ENCODE results near the gene HEXIM2. TPM values are rescaled to one million over a fixed set of nuclear protein-coding genes. Genes with fewer than 3 reads are reported as not detected.

HEXIM2 gene
- total and polyA plus RNA-seq, 2 of the 13 experiments (the other 11 are each of a cell fraction or from before 2014, with no cell fraction given), result 27.1 to 32.4 TPM

DNA sequence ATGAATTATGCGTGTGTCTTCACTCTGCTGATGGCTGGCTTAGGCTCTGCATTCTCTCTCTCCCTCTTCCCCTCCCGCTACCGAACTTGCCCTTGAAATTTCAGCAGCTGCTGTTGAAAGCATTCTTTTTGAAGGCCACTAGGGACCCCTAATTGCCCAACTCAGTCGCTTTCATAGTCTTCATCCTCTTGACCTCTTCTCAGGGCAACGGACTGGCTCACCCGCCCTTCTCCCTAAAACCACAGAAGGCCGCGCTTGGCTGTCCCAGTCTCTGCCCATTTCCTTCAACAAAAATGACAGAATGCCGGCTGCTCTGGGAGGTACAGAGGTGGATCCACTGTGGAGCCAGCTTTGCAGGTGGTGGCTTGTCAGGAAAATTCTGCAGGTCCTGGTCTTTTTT, 39.0 kb downstream of the HEXIM2 start (continued):
- no peak for TF ChIP-seq CBX1 (IDR thresholded peaks at IDR 0.05; ENCODE audit: low read depth)
- TF ChIP-seq, protein P1, sequence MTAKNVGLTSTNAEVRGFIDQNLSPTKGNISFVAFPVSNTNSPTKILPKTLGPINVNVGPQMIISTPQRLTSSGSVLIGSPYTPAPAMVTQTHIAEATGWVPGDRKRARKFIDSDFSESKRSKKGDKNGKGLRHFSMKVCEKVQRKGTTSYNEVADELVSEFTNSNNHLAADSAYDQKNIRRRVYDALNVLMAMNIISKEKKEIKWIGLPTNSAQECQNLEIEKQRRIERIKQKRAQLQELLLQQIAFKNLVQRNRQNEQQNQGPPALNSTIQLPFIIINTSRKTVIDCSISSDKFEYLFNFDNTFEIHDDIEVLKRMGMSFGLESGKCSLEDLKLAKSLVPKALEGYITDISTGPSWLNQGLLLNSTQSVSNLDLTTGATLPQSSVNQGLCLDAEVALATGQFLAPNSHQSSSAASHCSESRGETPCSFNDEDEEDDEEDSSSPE (CRISPR knock-in tag; IDR thresholded peaks at IDR 0.05), result no peak

DNA sequence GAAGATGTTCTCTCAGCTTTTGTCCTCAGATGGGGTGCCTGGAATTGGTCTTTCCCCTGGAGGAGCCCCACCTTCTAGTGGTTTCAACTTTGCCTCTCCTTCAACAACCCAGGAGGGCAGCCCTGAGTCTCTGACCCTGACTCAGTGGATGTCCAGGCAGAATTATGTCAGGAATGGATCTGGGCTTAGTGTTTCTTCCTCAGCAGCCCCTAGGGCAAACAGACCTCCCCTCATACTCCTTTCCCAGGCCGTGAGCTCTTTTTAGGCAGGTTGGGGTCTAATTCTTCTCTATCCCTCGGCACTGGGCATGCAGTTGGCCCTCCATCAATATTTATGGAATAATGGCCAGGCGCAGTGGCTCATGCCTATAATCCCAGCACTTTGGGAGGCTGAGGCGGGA, 39.8 kb downstream of the HEXIM2 start:
- no peak for FAIRE-seq
- CTCF ChIA-PET (ENCODE audit: low intra/inter-chr PET ratio, low total read pairs), result interaction anchor here (1.2 to 8.1 kb wide), 3 partner anchors 18 to 67 kb away, joined by 4 to 303 read pairs (median 5); partner anchors contain the start of genes ACBD4 and PLCD3
- intact Hi-C loops (cut with micrococcal nuclease; ENCODE audit: unreplicated experiment), result no loop called here
- peaks cover 65% of the 10 kb centered on the region for H3K4me1 ChIP-seq (ENCODE audit: insufficient read depth, low read length)
- BruUV-seq (replicated peaks), result no TSS peak
- peak overlapping the region; percentile 66 for H3K4me2 ChIP-seq (ENCODE audit: low read depth, low read length)
- WGBS (ENCODE audit: low lambda C conversion rate), result 37% methylated on average over 4 of the region's 4 CpGs
- H3K9ac ChIP-seq (ENCODE audit: insufficient read depth, low read depth, low read length), result no peak overlapping the region; the same call in 1 of the 2 replicates
- no peak overlapping the region for H2AFZ ChIP-seq (ENCODE audit: low read length)
- no peak for DNase-seq (ENCODE audit: low spot score)
- no peaks in the 10 kb centered on the region for H4K20me1 ChIP-seq (ENCODE audit: insufficient read depth, low read length)
- ATAC-seq, result no peak
- no peaks in the 10 kb centered on the region for H3K36me3 ChIP-seq (replicated peaks in 1 of 2; ENCODE audit: control insufficient read depth in 1 of 2, insufficient read depth in 2 of 2, low read length in 2 of 2)
- H3K27me3 ChIP-seq (ENCODE audit: control insufficient read depth in 1 of 2, insufficient read depth in 2 of 2, low read length in 2 of 2), result no peaks in the 10 kb centered on the region
- in situ Hi-C loops (cut with HindIII; ENCODE audit: extremely low pct_ligation_motif_present, low pct_unique_long_range_greater_than_20kb), result no loop called here
- POLR2A ChIA-PET, result interaction anchor here (0.5 to 12.2 kb wide), 13 partner anchors 8 to 140 kb away, joined by 3 to 551 read pairs (median 4); partner anchors contain the start of genes ACBD4, HEXIM1, HEXIM2 and NMT1
- H3K4me3 ChIP-seq (replicated peaks in 1 of 3; ENCODE audit: insufficient read depth in 1 of 3, low read depth in 2 of 3, low read length in 3 of 3), result 0 out of 6 replicates have a peak overlapping the region, but pooled peaks of 1 of the 3 experiments have one; percentile 13
- H3K27ac ChIP-seq (ENCODE audit: extremely low read length, insufficient read depth, low read length), result no peak overlapping the region
- no peaks in the 10 kb centered on the region for H3K9me3 ChIP-seq (ENCODE audit: low read length)
- no peaks in the 10 kb centered on the region for H3K79me2 ChIP-seq (ENCODE audit: insufficient read depth, low read length)
- 0 out of 2 replicates have a peak, but pooled peaks have one; percentile 58 for TF ChIP-seq ZNF543 (CRISPR knock-in tag; IDR thresholded peaks at IDR 0.05)
- no peak for TF ChIP-seq NONO (IDR thresholded peaks at IDR 0.05)
- TF ChIP-seq NONO (CRISPR knock-in tag; conservative IDR thresholded peaks at IDR 0.05), result no peak
- TF ChIP-seq SIN3B (IDR thresholded peaks at IDR 0.05; ENCODE audit: low read length), result no peak
- peak; percentile 17; the same call in 1 of the 2 replicates for TF ChIP-seq ZSCAN9 (CRISPR knock-in tag; IDR thresholded peaks at IDR 0.05; ENCODE audit: borderline replicate concordance)
- TF ChIP-seq, protein P2, sequence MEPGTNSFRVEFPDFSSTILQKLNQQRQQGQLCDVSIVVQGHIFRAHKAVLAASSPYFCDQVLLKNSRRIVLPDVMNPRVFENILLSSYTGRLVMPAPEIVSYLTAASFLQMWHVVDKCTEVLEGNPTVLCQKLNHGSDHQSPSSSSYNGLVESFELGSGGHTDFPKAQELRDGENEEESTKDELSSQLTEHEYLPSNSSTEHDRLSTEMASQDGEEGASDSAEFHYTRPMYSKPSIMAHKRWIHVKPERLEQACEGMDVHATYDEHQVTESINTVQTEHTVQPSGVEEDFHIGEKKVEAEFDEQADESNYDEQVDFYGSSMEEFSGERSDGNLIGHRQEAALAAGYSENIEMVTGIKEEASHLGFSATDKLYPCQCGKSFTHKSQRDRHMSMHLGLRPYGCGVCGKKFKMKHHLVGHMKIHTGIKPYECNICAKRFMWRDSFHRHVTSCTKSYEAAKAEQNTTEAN (CRISPR knock-in tag; conservative IDR thresholded peaks at IDR 0.05), result no peak
- TF ChIP-seq ZSCAN29 (CRISPR knock-in tag; conservative IDR thresholded peaks at IDR 0.05), result 0 out of 2 replicates have a peak, but pooled peaks have one; percentile 26
- TF ChIP-seq, protein P3, sequence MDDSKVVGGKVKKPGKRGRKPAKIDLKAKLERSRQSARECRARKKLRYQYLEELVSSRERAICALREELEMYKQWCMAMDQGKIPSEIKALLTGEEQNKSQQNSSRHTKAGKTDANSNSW (CRISPR knock-in tag; IDR thresholded peaks at IDR 0.05; ENCODE audit: borderline replicate concordance), result no peak
- no peak for TF ChIP-seq JARID2 (CRISPR knock-in tag; IDR thresholded peaks at IDR 0.05; ENCODE audit: insufficient replicate concordance)
- no peak for TF ChIP-seq NR2F6 (IDR thresholded peaks at IDR 0.05)
- no peak for TF ChIP-seq NR2F6 (CRISPR knock-in tag; IDR thresholded peaks at IDR 0.05)
- TF ChIP-seq ZNF510 (CRISPR knock-in tag; IDR thresholded peaks at IDR 0.05; ENCODE audit: low read depth), result no peak
- 0 out of 2 replicates have a peak, but pooled peaks have one; percentile 27 for TF ChIP-seq ZSCAN31 (CRISPR knock-in tag; IDR thresholded peaks at IDR 0.05; ENCODE audit: low read depth)
- TF ChIP-seq ZNF841 (CRISPR knock-in tag; IDR thresholded peaks at IDR 0.05; ENCODE audit: borderline replicate concordance), result no peak
- TF ChIP-seq, protein P4, sequence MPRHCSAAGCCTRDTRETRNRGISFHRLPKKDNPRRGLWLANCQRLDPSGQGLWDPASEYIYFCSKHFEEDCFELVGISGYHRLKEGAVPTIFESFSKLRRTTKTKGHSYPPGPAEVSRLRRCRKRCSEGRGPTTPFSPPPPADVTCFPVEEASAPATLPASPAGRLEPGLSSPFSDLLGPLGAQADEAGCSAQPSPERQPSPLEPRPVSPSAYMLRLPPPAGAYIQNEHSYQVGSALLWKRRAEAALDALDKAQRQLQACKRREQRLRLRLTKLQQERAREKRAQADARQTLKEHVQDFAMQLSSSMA (CRISPR knock-in tag; IDR thresholded peaks at IDR 0.05), result 0 out of 2 replicates have a peak, but pooled peaks have one; percentile 27
- TF ChIP-seq, protein P5, sequence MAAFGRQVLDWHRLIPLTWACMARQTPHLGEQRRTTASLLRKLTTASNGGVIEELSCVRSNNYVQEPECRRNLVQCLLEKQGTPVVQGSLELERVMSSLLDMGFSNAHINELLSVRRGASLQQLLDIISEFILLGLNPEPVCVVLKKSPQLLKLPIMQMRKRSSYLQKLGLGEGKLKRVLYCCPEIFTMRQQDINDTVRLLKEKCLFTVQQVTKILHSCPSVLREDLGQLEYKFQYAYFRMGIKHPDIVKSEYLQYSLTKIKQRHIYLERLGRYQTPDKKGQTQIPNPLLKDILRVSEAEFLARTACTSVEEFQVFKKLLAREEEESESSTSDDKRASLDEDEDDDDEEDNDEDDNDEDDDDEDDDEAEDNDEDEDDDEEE (CRISPR knock-in tag; IDR thresholded peaks at IDR 0.05), result no peak
- TF ChIP-seq SOX5 (CRISPR knock-in tag; IDR thresholded peaks at IDR 0.05; ENCODE audit: borderline replicate concordance), result no peak
- 0 out of 2 replicates have a peak, but pooled peaks have one; percentile 18 for TF ChIP-seq EED (CRISPR knock-in tag; IDR thresholded peaks at IDR 0.05)
